Right lobe of liver (tissue), 4 donors: ENCODE data around the gene EPHX1.

Experiments
- CTCF ChIP-seq, 4 donors: fragments of 200-600 bp in 3 of 4; fragments of 450-650 bp in 1 of 4; IDR thresholded peaks; one replicate each; pipeline versions ENCODE4 v1.5.1 to v1.8.0; 2016 to 2022; ENCODE audit warnings: antibody characterized with exemption in 4 of 4, mild to moderate bottlenecking in 2 of 4
- POLR2A ChIP-seq: fragments of 450-650 bp; IDR thresholded peaks from one replicate; pipeline ENCODE4 v1.6.1; 2017; ENCODE audit warnings: antibody characterized with exemption, mild to moderate bottlenecking
- donor health status: DM: no; HTN: no; CAD: no.
- donor health status: DM: no; HTN: no; CAD: no.
- donor health status: DM: no; HTN: yes; CAD: no.

- no peak for TF ChIP-seq CTCF (IDR thresholded peaks at IDR 0.05)
- no peak for TF ChIP-seq POLR2A
Observed at GRCh38 chr1:225780134-225780533, 29.8 kb upstream of the EPHX1 start.
